IPS-18a (cell line): ENCODE results near the gene IBA57.
"Not testable (repeated sequence)": the region's sequence is repeated elsewhere in the genome, so short reads cannot be mapped to it uniquely, and the experiment has no call there.

Experiments used
- H3K27ac ChIP-seq: one replicate; pipeline ENCODE4 v1.5.1; 2013; ENCODE audit warnings: low read length
- H3K27me3 ChIP-seq: one replicate; pipeline ENCODE4 v1.6.1; 2013; ENCODE audit warnings: mild to moderate bottlenecking, low read length; ENCODE audit not compliant: control insufficient read depth, insufficient read depth
- H3K36me3 ChIP-seq: one replicate; pipeline ENCODE4 v1.6.1; 2013; ENCODE audit warnings: low read depth, low read length; ENCODE audit not compliant: control insufficient read depth
- H3K4me1 ChIP-seq: one replicate; pipeline ENCODE4 v1.6.1; 2013; ENCODE audit warnings: low read depth, low read length; ENCODE audit not compliant: control insufficient read depth
- H3K4me3 ChIP-seq: one replicate; pipeline ENCODE4 v1.5.1; 2013; ENCODE audit warnings: low read length
- H3K9ac ChIP-seq: one replicate; pipeline ENCODE4 v1.6.1; 2013; ENCODE audit warnings: mild to moderate bottlenecking, low read length, moderate library complexity
- H3K9me3 ChIP-seq: one replicate; pipeline ENCODE4 v1.6.1; 2013; ENCODE audit warnings: low read depth, low read length; ENCODE audit not compliant: control insufficient read depth

The IBA57 gene

GRCh38 chr1:228169345-228169744, 3.7 kb downstream of the IBA57 start:
- Histone ChIP-seq H3K4me3 (no peak overlapping the region), H3K9me3 (no peaks in the 10 kb centered on the region), H3K9ac (no peak overlapping the region), H3K4me1 (no peaks in the 10 kb centered on the region), H3K27me3 (no peaks in the 10 kb centered on the region), H3K27ac (no peak overlapping the region), H3K36me3 (no peaks in the 10 kb centered on the region)

GRCh38 chr1:228170666-228171065, 5.1 kb downstream of the IBA57 start:
- Histone ChIP-seq H3K27me3 (no peaks in the 10 kb centered on the region), H3K4me3 (no peak overlapping the region), H3K27ac (no peak overlapping the region), H3K9me3 (no peaks in the 10 kb centered on the region), H3K4me1 (no peaks in the 10 kb centered on the region), H3K36me3 (no peaks in the 10 kb centered on the region), H3K9ac (no peak overlapping the region)

- Histone ChIP-seq H3K9me3 (no peaks in the 10 kb centered on the region), H3K4me3 (no peak overlapping the region), H3K36me3 (no peaks in the 10 kb centered on the region), H3K4me1 (no peaks in the 10 kb centered on the region), H3K27ac (no peak overlapping the region), H3K27me3 (no peaks in the 10 kb centered on the region), H3K9ac (no peak overlapping the region)
Observed at GRCh38 chr1:228171221-228171891, 5.8 kb downstream of the IBA57 start.

GRCh38 chr1:228172591-228173527, 7.3 kb downstream of the IBA57 start:
- H3K36me3 ChIP-seq = no peaks in the 10 kb centered on the region
- no peaks in the 10 kb centered on the region for H3K9me3 ChIP-seq
- H3K27ac ChIP-seq = no peak overlapping the region
- H3K27me3 ChIP-seq = no peaks in the 10 kb centered on the region
- H3K4me3 ChIP-seq = no peak overlapping the region
- no peaks in the 10 kb centered on the region for H3K4me1 ChIP-seq
- no peak overlapping the region for H3K9ac ChIP-seq

- not testable (repeated sequence) for H3K9me3 ChIP-seq, H3K4me3 ChIP-seq, H3K36me3 ChIP-seq, H3K4me1 ChIP-seq, H3K9ac ChIP-seq, H3K27me3 ChIP-seq, H3K27ac ChIP-seq
Observed at GRCh38 chr1:228173528-228174481, 8.2 kb downstream of the IBA57 start.

- Histone ChIP-seq H3K9ac (no peak overlapping the region), H3K27me3 (no peaks in the 10 kb centered on the region), H3K27ac (no peak overlapping the region), H3K4me3 (no peak overlapping the region), H3K36me3 (no peaks in the 10 kb centered on the region), H3K9me3 (no peaks in the 10 kb centered on the region), H3K4me1 (no peaks in the 10 kb centered on the region)
Observed at GRCh38 chr1:228174482-228175315, 9.1 kb downstream of the IBA57 start.

- no peak overlapping the region for H3K27ac ChIP-seq
- H3K9ac ChIP-seq = no peak overlapping the region
- no peak overlapping the region for H3K4me3 ChIP-seq
- H3K4me1 ChIP-seq = no peaks in the 10 kb centered on the region
- H3K9me3 ChIP-seq = no peaks in the 10 kb centered on the region
- H3K27me3 ChIP-seq = no peaks in the 10 kb centered on the region
- H3K36me3 ChIP-seq = no peaks in the 10 kb centered on the region
Observed at GRCh38 chr1:228175316-228176023, 9.9 kb downstream of the IBA57 start.

- H3K27me3 ChIP-seq = no peaks in the 10 kb centered on the region
- H3K4me3 ChIP-seq = no peak overlapping the region
- H3K9me3 ChIP-seq = no peaks in the 10 kb centered on the region
- H3K36me3 ChIP-seq = no peaks in the 10 kb centered on the region
- no peak overlapping the region for H3K27ac ChIP-seq
- no peaks in the 10 kb centered on the region for H3K4me1 ChIP-seq
- no peak overlapping the region for H3K9ac ChIP-seq
Observed at GRCh38 chr1:228176024-228176395, 10.4 kb downstream of the IBA57 start.

- Histone ChIP-seq H3K36me3 (no peaks in the 10 kb centered on the region), H3K4me3 (no peak overlapping the region), H3K4me1 (no peaks in the 10 kb centered on the region), H3K27me3 (no peaks in the 10 kb centered on the region), H3K9me3 (no peaks in the 10 kb centered on the region), H3K27ac (no peak overlapping the region), H3K9ac (no peak overlapping the region)
Observed at GRCh38 chr1:228176461-228177182, 11.0 kb downstream of the IBA57 start.

GRCh38 chr1:228177183-228177475, 11.5 kb downstream of the IBA57 start:
- H3K4me1 ChIP-seq = no peaks in the 10 kb centered on the region
- no peaks in the 10 kb centered on the region for H3K27me3 ChIP-seq
- H3K27ac ChIP-seq = no peak overlapping the region
- H3K9me3 ChIP-seq = no peaks in the 10 kb centered on the region
- no peak overlapping the region for H3K9ac ChIP-seq
- no peaks in the 10 kb centered on the region for H3K36me3 ChIP-seq
- H3K4me3 ChIP-seq = no peak overlapping the region
